Left renal cortex interstitium (tissue), 4 donors: ENCODE measurements around the gene LRRFIP2. TPM values are rescaled to one million over a fixed set of nuclear protein-coding genes. Genes with fewer than 3 reads are reported as not detected.
"Not testable (repeated sequence)": the region's sequence is repeated elsewhere in the genome, so short reads cannot be mapped to it uniquely, and the experiment has no call there.

Experiments
- DNase-seq, 4 donors: peaks; one replicate each; pipeline ENCODE4 v3.0.0-alpha.2; 2013; ENCODE audit warnings: low read depth in 4 of 4, low spot score in 2 of 4, missing footprints in 1 of 4
- polyA plus RNA-seq, 4 donors: library from polyadenylated mRNA; unstranded; fragments of 120-200 nt; gene quantifications; one replicate each; pipeline ENCODE4 v1.2.1, GENCODE V29; 2013; ENCODE audit not compliant: insufficient read length in 4 of 4

LRRFIP2 gene
- polyA plus RNA-seq, 4 donors: 38.6 to 45.6 (median 40.0) TPM

GRCh38 chr3:37147666-37148065 is 26.7 kb downstream of the LRRFIP2 start:
- no peak for DNase-seq

GRCh38 chr3:37146927-37147326 is 27.5 kb downstream of the LRRFIP2 start:
- not testable (repeated sequence) for DNase-seq

DNA sequence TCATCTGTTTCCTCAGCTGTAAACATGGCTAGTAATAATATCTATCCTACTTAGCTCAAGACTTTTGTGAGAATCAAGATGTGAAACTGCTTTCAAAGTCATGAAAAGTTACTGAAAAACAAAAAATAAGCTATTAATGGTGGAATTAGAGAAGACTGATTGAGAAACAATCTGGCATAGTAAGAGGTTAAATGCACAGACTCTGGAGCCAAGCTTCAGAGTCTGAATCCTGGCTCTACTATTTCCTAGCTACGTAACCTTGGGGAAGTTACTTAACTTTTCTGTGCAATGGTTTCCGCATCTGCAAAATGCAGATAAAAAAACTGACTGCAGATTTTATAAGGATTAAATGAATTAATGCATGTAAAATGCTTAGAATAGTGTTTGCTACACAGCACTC is 28.8 kb downstream of the LRRFIP2 start:
- no peak for DNase-seq

DNA sequence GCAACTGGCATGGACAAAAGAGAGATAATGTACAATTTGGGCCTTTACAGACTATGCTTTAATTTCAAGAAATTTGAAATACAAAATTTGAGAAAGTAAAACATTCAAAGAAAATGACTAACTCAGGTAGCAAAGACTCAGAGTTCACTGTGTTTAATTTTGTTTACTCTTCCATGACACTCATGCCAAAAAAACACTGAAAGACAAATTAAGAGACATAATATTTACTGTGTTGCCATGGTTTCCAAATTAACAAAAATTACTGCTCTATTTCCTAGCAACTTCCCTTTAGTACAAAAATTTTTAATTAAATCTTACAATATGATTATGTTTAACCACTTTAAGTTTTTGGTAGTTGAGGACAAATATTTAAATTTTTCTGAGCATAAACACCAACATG is 29.6 kb downstream of the LRRFIP2 start:
- no peak for DNase-seq

GRCh38 chr3:37143821-37144220 is 30.6 kb downstream of the LRRFIP2 start:
- DNase-seq: no peak

- no peak for DNase-seq
These were observed 32.7 kb downstream of the LRRFIP2 start for GRCh38 chr3:37141676-37142075.

GRCh38 chr3:37140899-37141541 is 33.4 kb downstream of the LRRFIP2 start:
- no peak for DNase-seq

GRCh38 chr3:37139567-37140052 is 34.8 kb downstream of the LRRFIP2 start:
- no peak for DNase-seq

DNA sequence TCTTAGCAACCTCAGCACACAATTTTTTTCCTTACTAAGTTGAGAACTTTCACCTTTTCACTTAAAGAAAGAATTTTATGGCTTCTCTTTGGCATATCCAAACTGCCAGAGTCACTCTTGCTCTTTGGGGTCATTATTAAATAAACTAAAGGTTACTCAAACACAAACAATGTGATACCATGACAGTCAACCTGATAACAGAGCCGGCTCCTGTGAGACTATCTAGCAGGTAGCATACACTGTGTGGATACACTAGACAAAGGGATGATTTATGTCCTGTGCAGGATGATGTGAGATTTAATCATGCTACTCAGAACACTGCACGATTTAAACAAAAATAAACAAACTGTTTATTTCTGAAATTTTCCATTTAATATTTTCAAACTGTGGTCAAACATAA is 35.6 kb downstream of the LRRFIP2 start:
- DNase-seq: no peak

- no peak for DNase-seq
These were observed 36.9 kb downstream of the LRRFIP2 start for GRCh38 chr3:37137516-37137915.

DNA sequence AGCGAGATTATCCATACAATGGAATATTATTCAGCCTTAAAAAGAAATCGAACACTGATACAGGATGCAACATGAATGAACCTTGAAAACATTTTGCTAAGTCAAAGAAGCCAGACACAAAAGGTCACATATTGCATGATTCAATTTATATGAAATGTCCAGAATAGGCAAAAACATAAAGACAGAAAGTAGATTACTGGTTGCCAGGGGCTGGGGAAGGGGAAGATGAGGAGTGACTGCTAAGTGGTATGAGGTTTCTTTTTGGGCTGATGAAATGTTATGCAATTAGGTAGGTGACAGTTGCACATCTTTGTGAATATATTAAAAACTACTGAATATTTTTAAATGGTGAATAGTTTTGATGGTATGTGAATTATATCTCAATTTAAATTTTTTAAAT is 38.3 kb downstream of the LRRFIP2 start:
- DNase-seq: no peak

DNA sequence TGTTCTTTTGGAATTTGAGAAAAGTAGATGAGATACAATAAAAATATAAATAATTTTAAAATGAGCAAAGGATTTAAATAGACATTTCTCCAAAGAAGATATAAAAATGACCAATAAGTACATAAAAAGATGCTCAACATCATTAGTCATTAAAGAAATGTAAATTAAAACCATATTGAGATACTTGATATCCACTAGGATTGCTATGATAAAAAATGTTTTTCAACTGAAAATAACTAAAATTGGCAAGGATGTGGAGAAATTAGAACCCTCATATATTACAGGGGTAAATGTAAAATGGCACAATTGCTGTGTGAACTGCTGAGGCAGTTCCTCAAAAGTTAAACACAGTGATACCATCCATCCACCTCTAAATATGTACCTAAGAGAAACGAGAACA is 38.8 kb downstream of the LRRFIP2 start:
- DNase-seq: no peak

DNA sequence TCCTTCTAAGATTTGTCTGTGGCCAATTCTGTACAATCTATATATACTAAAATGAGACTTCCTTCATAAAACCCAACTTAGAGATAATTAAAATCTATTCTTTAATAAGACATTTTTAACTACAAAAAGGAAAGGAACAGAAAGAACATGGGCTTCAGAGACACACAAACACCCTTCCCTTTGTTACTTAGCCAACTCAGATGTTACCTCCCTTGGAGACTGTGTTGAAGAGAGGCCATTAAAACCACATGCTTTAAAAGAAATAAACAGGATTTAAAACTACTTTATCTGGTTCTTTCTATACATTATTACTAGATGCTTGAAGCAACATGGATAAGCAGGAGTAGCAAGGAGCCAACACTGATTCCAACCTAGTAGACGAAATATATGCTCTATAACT is 42.0 kb downstream of the LRRFIP2 start:
- DNase-seq: no peak

DNA sequence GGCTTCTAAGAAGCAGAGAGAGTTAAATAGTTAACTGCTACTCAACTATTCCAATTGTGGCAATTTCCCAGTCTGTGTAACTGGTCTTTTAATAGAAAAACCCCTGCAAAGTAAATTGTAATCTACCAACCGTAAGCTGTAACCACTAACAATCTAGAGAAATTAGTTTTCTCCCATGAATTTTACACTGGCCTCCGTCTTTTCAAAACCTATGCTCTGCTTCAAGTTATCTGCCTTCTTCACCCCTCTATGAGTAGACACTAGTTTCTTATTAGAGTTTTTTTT is 42.6 kb downstream of the LRRFIP2 start:
- DNase-seq: no peak

- no peak for DNase-seq
These were observed 43.2 kb downstream of the LRRFIP2 start for GRCh38 chr3:37130984-37131859.

- no peak for DNase-seq
These were observed 43.9 kb downstream of the LRRFIP2 start for GRCh38 chr3:37130448-37130847.

DNA sequence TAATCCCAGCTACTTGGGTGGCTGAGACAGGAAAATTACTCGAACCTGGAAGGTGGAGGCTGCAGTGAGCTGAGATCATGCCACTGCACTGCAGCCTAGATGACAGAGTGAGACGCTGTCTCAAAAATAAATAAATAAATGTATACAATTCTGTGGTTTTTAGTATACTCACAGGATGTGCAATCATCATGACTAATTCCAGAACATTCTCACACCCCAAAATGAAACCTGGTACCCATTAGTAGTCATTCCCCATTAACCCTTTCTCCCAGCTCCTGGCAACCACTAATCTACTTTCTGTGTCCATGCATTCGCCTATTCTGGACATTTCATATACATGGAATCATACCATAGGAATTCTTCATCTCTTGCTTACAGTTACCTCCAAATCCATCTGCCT is 44.5 kb downstream of the LRRFIP2 start:
- no peak for DNase-seq

GRCh38 chr3:37127340-37127739 is 47.0 kb downstream of the LRRFIP2 start:
- DNase-seq: no peak

DNA sequence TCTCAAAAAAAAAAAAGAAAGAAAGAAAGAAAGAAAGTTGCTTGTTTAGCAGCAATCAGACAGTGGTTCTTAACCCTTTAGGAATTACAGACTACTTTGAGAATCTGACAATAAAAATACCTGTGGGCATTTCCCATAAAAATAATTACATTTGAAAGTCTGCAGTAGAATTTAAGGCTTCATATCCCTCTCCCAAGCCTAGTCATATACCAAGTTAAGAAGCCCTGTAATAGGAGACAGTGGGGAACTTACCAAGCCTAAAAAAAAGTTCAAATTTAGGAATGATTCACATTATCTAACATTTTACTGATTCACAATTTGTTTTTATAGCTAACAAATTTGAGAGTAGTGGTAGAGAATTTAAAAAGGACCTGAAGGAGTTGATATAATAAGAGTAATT is 47.5 kb downstream of the LRRFIP2 start:
- no peak for DNase-seq

GRCh38 chr3:37125195-37126073 is 48.9 kb downstream of the LRRFIP2 start:
- DNase-seq: no peak

- DNase-seq: no peak
These were observed 49.9 kb downstream of the LRRFIP2 start for GRCh38 chr3:37124435-37124834.
